ENCODE results near the gene JSRP1. TPM values are rescaled to one million over a fixed set of nuclear protein-coding genes. Genes with fewer than 3 reads are reported as not detected.

JSRP1 gene
- total and polyA plus RNA-seq, 10 of the 15 experiments (the other 5 are each of a cell fraction or from before 2014, with no cell fraction given): 0.41 to 0.91 (median 0.49) TPM; not detected in 7

- H3K27ac ChIP-seq (ENCODE audit: control insufficient read depth, insufficient read depth): no peak overlapping the region
- no peak for ATAC-seq
- RAD21 ChIA-PET (ENCODE audit: unreplicated experiment): no interaction called here
- H3K9me3 ChIP-seq (replicated peaks; ENCODE audit: control insufficient read depth, insufficient read depth, low read length): no peaks in the 10 kb centered on the region; the same call in 2 of the 3 replicates
- peaks cover 12% of the 10 kb centered on the region for H3K4me1 ChIP-seq (ENCODE audit: control insufficient read depth, insufficient read depth, low read length)
- H3K27me3 ChIP-seq (replicated peaks in 1 of 2; ENCODE audit: control insufficient read depth in 2 of 2, insufficient read depth in 2 of 2, low read length in 1 of 2): peaks cover 14 to 19% of the 10 kb centered on the region in 2 experiments; a peak in 3 of 4 replicates
- in situ Hi-C loops (cut with MboI) (no loop called here), intact Hi-C loops (cut with micrococcal nuclease; ENCODE audit: unreplicated experiment) (no loop called here)
- peaks cover 0 to 5% of the 10 kb centered on the region in 2 experiments; a peak in 2 of 4 replicates for H3K36me3 ChIP-seq (ENCODE audit: control insufficient read depth in 2 of 2, insufficient read depth in 2 of 2, low read length in 1 of 2)
- DNase-seq (ENCODE audit: low read depth, low spot score): no peak
- SMC1A ChIA-PET (ENCODE audit: uncharacterized antibody, unreplicated experiment): no interaction called here
- whole genome bisulfite sequencing (ENCODE audit: insufficient coverage, insufficient replicate concordance, low lambda C conversion rate, missing lambda C conversion rate): 73% methylated on average over 16 of the region's 20 CpGs
- no peaks in the 10 kb centered on the region for H4K20me1 ChIP-seq (ENCODE audit: control insufficient read depth, insufficient read depth)
- no peaks in the 10 kb centered on the region for H3K79me2 ChIP-seq (ENCODE audit: control insufficient read depth, insufficient read depth, low read length)
- CTCF ChIA-PET: no interaction called here
- no peak overlapping the region for H3K9ac ChIP-seq (ENCODE audit: control insufficient read depth, insufficient read depth, low read length)
- no peak overlapping the region for H3K4me3 ChIP-seq
- no TSS peak for BruUV-seq (replicated peaks)
- H3K4me2 ChIP-seq (ENCODE audit: control insufficient read depth, insufficient read depth): no peak overlapping the region
- FAIRE-seq: no peak
- no peak overlapping the region for H2AFZ ChIP-seq (ENCODE audit: control insufficient read depth, low read depth, low read length)
- POLR2A ChIA-PET: interaction anchor here (0.8 to 1.5 kb wide), 3 partner anchors 14 to 16 kb away, joined by 3 to 9 read pairs (median 3); no protein-coding TSS in a partner anchor
- TF ChIP-seq CUX1 (IDR thresholded peaks at IDR 0.05; ENCODE audit: insufficient replicate concordance, low read depth, low read length): no peak
- no peak for TF ChIP-seq SUPT20H (IDR thresholded peaks at IDR 0.05; ENCODE audit: borderline replicate concordance, control insufficient read depth, low read depth, low read length)
- TF ChIP-seq FOS (IDR thresholded peaks at IDR 0.05; ENCODE audit: borderline replicate concordance, extremely low read depth, insufficient read length): no peak
- TF ChIP-seq CHD4 (IDR thresholded peaks at IDR 0.05): no peak
- no peak for TF ChIP-seq POLR2A (IDR thresholded peaks at IDR 0.05; ENCODE audit: low read depth, low read length)
Observed at GRCh38 chr19:2254064-2254872, 1.9 kb downstream of the JSRP1 start.

All from GM12878 (cell line).